GM23338 (cell line): Measurements from ENCODE around the gene GJC1. TPM values are rescaled to one million over a fixed set of nuclear protein-coding genes. Genes with fewer than 3 reads are reported as not detected.

Source experiments
- ATAC-seq: fragments of 200-7000 bp; cut with Tn5 transposase; 3 replicates; pipeline ENCODE4 v1.9.1; 2020
- DNase-seq: peaks from one replicate; pipeline ENCODE4 v3.0.0-alpha.2; 2015; ENCODE audit warnings: low spot score
- H2AFZ ChIP-seq: fragments of 200-600 bp; sonication (generic); 2 replicates; pipeline ENCODE4 v1.8.0; 2016; ENCODE audit warnings: antibody characterized with exemption, mild to moderate bottlenecking, moderate library complexity
- H3F3A ChIP-seq: fragments of 200-600 bp; sonication (generic); replicated peaks from 2 replicates; pipeline ENCODE4 v1.8.0; 2017; ENCODE audit warnings: antibody characterized with exemption, mixed run types, low read depth
- H3K27ac ChIP-seq: fragments of 200-600 bp; sonication (generic); 2 replicates; pipeline ENCODE4 v1.6.1; 2016; ENCODE audit warnings: low read depth
- H3K27me3 ChIP-seq: fragments of 200-600 bp; sonication (generic); 2 replicates; pipeline ENCODE4 v1.8.0; 2016; ENCODE audit warnings: mild to moderate bottlenecking, mixed run types, moderate library complexity; ENCODE audit not compliant: insufficient read depth
- H3K36me3 ChIP-seq: fragments of 200-600 bp; sonication (generic); 2 replicates; pipeline ENCODE4 v1.8.0; 2016; ENCODE audit warnings: mild to moderate bottlenecking; ENCODE audit not compliant: insufficient read depth
- H3K4me1 ChIP-seq: fragments of 200-600 bp; sonication (generic); 2 replicates; pipeline ENCODE4 v1.8.0; 2016; ENCODE audit warnings: mild to moderate bottlenecking, moderate library complexity; ENCODE audit not compliant: insufficient read depth
- H3K4me2 ChIP-seq: fragments of 200-600 bp; sonication (generic); 2 replicates; pipeline ENCODE4 v1.7.1; 2017; ENCODE audit warnings: mixed run types
- H3K4me3 ChIP-seq: fragments of 200-600 bp; sonication (generic); 2 replicates; pipeline ENCODE4 v1.6.1; 2016; ENCODE audit warnings: mixed run types
- H3K79me2 ChIP-seq: fragments of 200-600 bp; sonication (generic); replicated peaks from 2 replicates; pipeline ENCODE4 v1.8.0; 2017; ENCODE audit warnings: mild to moderate bottlenecking; ENCODE audit not compliant: insufficient read depth
- H3K9me2 ChIP-seq: fragments of 200-600 bp; sonication (generic); 2 replicates; pipeline ENCODE4 v1.8.0; 2017; ENCODE audit not compliant: insufficient read depth
- H4K20me1 ChIP-seq: fragments of 200-600 bp; sonication (generic); replicated peaks from 2 replicates; pipeline ENCODE4 v1.8.0; 2017; ENCODE audit warnings: mild to moderate bottlenecking; ENCODE audit not compliant: insufficient read depth
- H3K27ac Mint-ChIP-seq: 2 replicates; pipeline ENCODE4 v1.8.0; 2020; ENCODE audit warnings: inconsistent platforms, mild to moderate bottlenecking, moderate library complexity, mixed read lengths
- H3K27me3 Mint-ChIP-seq: 3 replicates; pipeline ENCODE4 v1.8.0; 2022; ENCODE audit warnings: low read depth, mild to moderate bottlenecking, moderate library complexity, mixed read lengths, inconsistent platforms; ENCODE audit not compliant: insufficient read depth, poor library complexity
- H3K36me3 Mint-ChIP-seq: 3 replicates; pipeline ENCODE4 v1.8.0; 2021; ENCODE audit warnings: low read depth, mild to moderate bottlenecking, inconsistent platforms, moderate library complexity, mixed read lengths
- H3K4me1 Mint-ChIP-seq: 3 replicates; pipeline ENCODE4 v1.8.0; 2020; ENCODE audit warnings: mild to moderate bottlenecking, inconsistent platforms, mixed read lengths
- H3K4me3 Mint-ChIP-seq: 3 replicates; pipeline ENCODE4 v1.8.0; 2021; ENCODE audit warnings: moderate library complexity, mild to moderate bottlenecking, inconsistent platforms, mixed read lengths
- H3K9me3 Mint-ChIP-seq: 3 replicates; pipeline ENCODE4 v1.8.0; 2020; ENCODE audit warnings: moderate library complexity, mild to moderate bottlenecking, inconsistent platforms, mixed read lengths
- CREB1 ChIP-seq: fragments of 250-450 bp; sonication (Bioruptor Pico); IDR thresholded peaks from 2 replicates; pipeline ENCODE4 v1.5.0; 2020; ENCODE audit warnings: low read depth, mild to moderate bottlenecking, moderate library complexity
- CTCF ChIP-seq, 2 experiments: fragments of 200-600 bp in 1 of 2; sonication (generic) in 1 of 2; conservative IDR thresholded peaks; 2 replicates each; pipeline versions ENCODE4 v1.5.1 to v1.6.1; 2016 to 2017; ENCODE audit warnings: antibody characterized with exemption in 2 of 2, low read depth in 2 of 2, mild to moderate bottlenecking in 2 of 2, moderate library complexity in 1 of 2
- EZH2 ChIP-seq: fragments of 200-600 bp; sonication (generic); IDR thresholded peaks from one replicate; pipeline ENCODE4 v1.8.0; 2017; ENCODE audit warnings: antibody characterized with exemption, mild to moderate bottlenecking, low read depth; ENCODE audit not compliant: unreplicated experiment
- EZH2phosphoT487 ChIP-seq: fragments of 200-600 bp; sonication (generic); IDR thresholded peaks from one replicate; pipeline ENCODE4 v1.8.1; 2018; ENCODE audit warnings: antibody characterized with exemption; ENCODE audit not compliant: unreplicated experiment
- JUNB ChIP-seq: IDR thresholded peaks from one replicate; pipeline ENCODE4 v1.6.1; 2016; ENCODE audit warnings: antibody characterized with exemption; ENCODE audit not compliant: unreplicated experiment
- NANOG ChIP-seq: IDR thresholded peaks from 2 replicates; pipeline ENCODE4 v1.6.1; 2016; ENCODE audit warnings: antibody characterized with exemption, borderline replicate concordance
- POLR2AphosphoS5 ChIP-seq: IDR thresholded peaks from 2 replicates; pipeline ENCODE4 v1.6.1; 2016; ENCODE audit warnings: antibody characterized with exemption, low read depth
- STAT1 ChIP-seq: IDR thresholded peaks from one replicate; pipeline ENCODE4 v1.6.1; 2016; ENCODE audit warnings: antibody characterized with exemption; ENCODE audit not compliant: unreplicated experiment
- ZNF114 ChIP-seq: fragments of 250-450 bp; sonication (Bioruptor Pico); IDR thresholded peaks from 2 replicates; pipeline ENCODE4 v1.5.0; 2020; ENCODE audit warnings: mild to moderate bottlenecking, moderate library complexity
- ZNF331 ChIP-seq: fragments of 250-450 bp; sonication (Bioruptor Pico); IDR thresholded peaks from 2 replicates; pipeline ENCODE4 v1.5.0; 2020; ENCODE audit warnings: low read depth, mild to moderate bottlenecking, moderate library complexity
- ZNF462 ChIP-seq: fragments of 250-450 bp; sonication (Bioruptor Pico); IDR thresholded peaks from 2 replicates; pipeline ENCODE4 v1.5.0; 2020; ENCODE audit warnings: mild to moderate bottlenecking, moderate library complexity
- polyA plus RNA-seq: library from polyadenylated mRNA; unstranded; fragments of >200 nt; fragmentation: Nextera tagmentation; extraction: Ambion mirVana; gene quantifications from 2 replicates; pipeline ENCODE4 v1.2.1, GENCODE V29; 2016
- total RNA-seq: library from RNA; depleted of rRNA; stranded (reverse); fragments of >200 nt; shearing (Covaris generic); gene quantifications from 2 replicates; pipeline ENCODE4 v1.2.3, GENCODE V29; 2014

GJC1 gene
- total and polyA plus RNA-seq, 2 experiments from 2014 or later: 34.7 to 99.2 TPM

- Histone ChIP-seq H3K9me2 (no peaks in the 10 kb centered on the region), H3F3A (no peaks in the 10 kb centered on the region), H4K20me1 (0 out of 2 replicates have a peak, but pooled peaks cover 5% of the 10 kb centered on the region), H3K79me2 (no peaks in the 10 kb centered on the region), H3K27me3 (peaks cover 12% of the 10 kb centered on the region), H2AFZ (no peak overlapping the region), H3K4me2 (no peak overlapping the region), H3K36me3 (no peaks in the 10 kb centered on the region), H3K4me3 (no peak overlapping the region), H3K27ac (no peak overlapping the region), H3K4me1 (no peaks in the 10 kb centered on the region; the same call in 1 of the 2 replicates)
- Mint-ChIP-seq H3K36me3 (no peaks in the 10 kb centered on the region), H3K4me1 (peaks cover 6% of the 10 kb centered on the region; the same call in 2 of the 3 replicates), H3K27me3 (peaks cover 31% of the 10 kb centered on the region), H3K27ac (no peak overlapping the region), H3K4me3 (no peak overlapping the region), H3K9me3 (no peaks in the 10 kb centered on the region)
- TF ChIP-seq JUNB: no peak
- no peak for TF ChIP-seq CREB1 (CRISPR knock-in tag)
- TF ChIP-seq EZH2: no peak
- TF ChIP-seq CTCF (conservative IDR thresholded peaks at IDR 0.05; ENCODE audit: low read depth in 2 of 2): no peak
- TF ChIP-seq POLR2AphosphoS5: no peak
- TF ChIP-seq ZNF331 (CRISPR knock-in tag): no peak
- TF ChIP-seq ZNF462: no peak
- TF ChIP-seq NANOG: no peak
- TF ChIP-seq STAT1: no peak
- no peak for TF ChIP-seq ZNF114 (CRISPR knock-in tag)
- TF ChIP-seq EZH2phosphoT487: no peak
- ATAC-seq (no peak), DNase-seq (no peak)
These were observed 56.9 kb downstream of the GJC1 start for GRCh38 chr17:44773140-44773539.
